GM19372 (cell line): ENCODE data around the gene XPC.

Experiments
- ATAC-seq: cut with Tn5 transposase; IDR thresholded peaks from one replicate; pipeline ENCODE4 v1.9.1; 2021; ENCODE audit warnings: mild to moderate bottlenecking, low read depth, moderate library complexity; ENCODE audit not compliant: unreplicated experiment

XPC gene

GRCh38 chr3:14175383-14176037 lies 2.9 kb downstream of the XPC start:
- no peak for ATAC-seq

- no peak for ATAC-seq
Measured at GRCh38 chr3:14174483-14174882, 3.9 kb downstream of the XPC start.

GRCh38 chr3:14172496-14172895 lies 5.9 kb downstream of the XPC start:
- ATAC-seq = no peak

GRCh38 chr3:14170531-14171159 lies 7.8 kb downstream of the XPC start:
- ATAC-seq = no peak

- ATAC-seq = no peak
Measured at GRCh38 chr3:14169871-14170270, 8.5 kb downstream of the XPC start.

GRCh38 chr3:14169435-14169834 lies 9.0 kb downstream of the XPC start:
- ATAC-seq = no peak

GRCh38 chr3:14166877-14167603 lies 11.4 kb downstream of the XPC start:
- ATAC-seq = no peak

GRCh38 chr3:14162178-14162577 lies 16.2 kb downstream of the XPC start:
- ATAC-seq = no peak

GRCh38 chr3:14161282-14161681 lies 17.1 kb downstream of the XPC start:
- no peak for ATAC-seq

- no peak for ATAC-seq
Measured at GRCh38 chr3:14159426-14159825, 19.0 kb downstream of the XPC start.

GRCh38 chr3:14158370-14158769 lies 20.0 kb downstream of the XPC start:
- no peak for ATAC-seq

- no peak for ATAC-seq
Measured at GRCh38 chr3:14157951-14158350, 20.4 kb downstream of the XPC start.

- no peak for ATAC-seq
Measured at GRCh38 chr3:14156843-14157561, 21.4 kb downstream of the XPC start.

- no peak for ATAC-seq
Measured at GRCh38 chr3:14156201-14156600, 22.2 kb downstream of the XPC start.

GRCh38 chr3:14154895-14155440 lies 23.4 kb downstream of the XPC start:
- no peak for ATAC-seq

- ATAC-seq = no peak
Measured at GRCh38 chr3:14154276-14154675, 24.1 kb downstream of the XPC start.

GRCh38 chr3:14153663-14154062 lies 24.7 kb downstream of the XPC start:
- no peak for ATAC-seq

GRCh38 chr3:14152963-14153355 lies 25.4 kb downstream of the XPC start:
- ATAC-seq = no peak

GRCh38 chr3:14152233-14152962 lies 26.0 kb downstream of the XPC start:
- ATAC-seq = no peak

GRCh38 chr3:14151471-14152083 lies 26.8 kb downstream of the XPC start:
- ATAC-seq = no peak
